Measurements from ENCODE around the gene EYA2. TPM values are rescaled to one million over a fixed set of nuclear protein-coding genes. Genes with fewer than 3 reads are reported as not detected.

The EYA2 gene
- total and polyA plus RNA-seq, 2 donors (not counting 1 experiment from before 2014, with no cell fraction given): 1.1 to 2.8 TPM

DNA sequence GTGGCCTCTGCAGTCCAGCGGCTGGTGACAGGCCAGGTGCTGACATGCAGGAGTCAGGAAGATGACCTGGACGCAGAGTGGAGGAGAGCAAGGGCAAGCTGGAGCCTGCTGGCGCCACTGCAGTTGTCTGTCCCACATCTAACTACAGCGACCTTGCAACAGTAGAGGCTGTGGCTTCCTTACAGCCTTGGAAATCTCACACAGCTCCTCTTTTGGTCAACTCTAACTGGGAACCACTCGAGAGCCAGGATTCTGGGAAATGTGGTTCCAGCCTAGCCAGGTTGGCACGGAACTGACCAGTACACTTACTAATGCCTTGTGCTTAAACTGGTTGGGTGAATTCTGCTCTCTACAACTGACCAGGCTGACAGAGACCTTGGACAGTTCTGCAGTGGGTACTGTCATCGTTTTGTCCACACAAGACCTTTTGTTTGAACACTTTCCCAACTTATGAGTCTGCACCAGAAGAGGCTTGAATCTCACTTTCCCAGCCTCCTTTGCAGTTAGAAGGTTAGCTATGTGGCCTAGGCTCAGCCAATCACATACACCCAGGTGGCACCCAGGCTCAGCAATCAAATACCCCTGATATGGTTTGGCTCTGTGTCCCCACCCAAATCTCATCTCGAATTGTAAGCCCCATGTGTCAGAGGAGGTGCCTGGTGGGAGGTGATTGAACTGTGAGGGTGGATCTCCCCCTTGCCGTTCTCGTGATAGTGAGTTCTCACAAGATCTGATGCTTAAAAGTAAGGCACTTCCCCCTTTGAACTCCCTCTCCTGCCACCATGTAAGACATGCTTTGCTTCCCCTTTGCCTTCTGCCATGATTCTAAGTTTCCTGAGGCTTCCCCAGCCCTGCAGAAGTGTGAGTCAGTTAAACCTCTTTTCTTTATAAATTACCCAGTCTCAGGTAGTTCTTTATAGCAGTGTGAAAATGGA is 308.4 kb downstream of the EYA2 start:
- H3K9me3 ChIP-seq (ENCODE audit: control extremely low read depth in 1 of 3, control insufficient read depth in 2 of 3, insufficient read depth in 1 of 3, low read length in 2 of 3): no peaks in the 10 kb centered on the region
- H3K27me3 ChIP-seq (replicated peaks in 1 of 4; ENCODE audit: control extremely low read depth in 1 of 4, control insufficient read depth in 3 of 4, insufficient read depth in 4 of 4, low read length in 3 of 4): no peaks in the 10 kb centered on the region
- no peak overlapping the region for H2AFZ ChIP-seq (ENCODE audit: insufficient read depth, low read depth, low read length, poor library complexity, severe bottlenecking)
- intact Hi-C loops (cut with micrococcal nuclease): no loop called here
- ATAC-seq (ENCODE audit: low read depth) (no peak), DNase-seq (no peak)
- H3K27me3 Mint-ChIP-seq: no peaks in the 10 kb centered on the region
- H3K4me3 ChIP-seq (ENCODE audit: control extremely low read depth in 1 of 5, extremely low read depth in 1 of 5, insufficient read depth in 1 of 5, low read depth in 2 of 5, low read length in 4 of 5): no peak overlapping the region
- no peak overlapping the region for H3K27ac ChIP-seq (ENCODE audit: low read length in 2 of 2)
- no peak overlapping the region for H3K4me3 Mint-ChIP-seq
- CTCF ChIA-PET: interaction anchor here (1.4 kb wide), 1 partner anchor 181 kb away, joined by 5 read pairs; no protein-coding TSS in a partner anchor
- H3K4me1 ChIP-seq (ENCODE audit: control insufficient read depth in 2 of 2, insufficient read depth in 2 of 2, low read length in 2 of 2): no peaks in the 10 kb centered on the region
- peaks cover 0 to 1% of the 10 kb centered on the region in 2 experiments for H3K36me3 ChIP-seq (replicated peaks in 1 of 2; ENCODE audit: control extremely low read depth in 1 of 2, control insufficient read depth in 1 of 2, extremely low read depth in 1 of 2, insufficient read depth in 2 of 2, low read length in 1 of 2)
- H4K20me1 ChIP-seq (ENCODE audit: control insufficient read depth, insufficient read depth, low read length, poor library complexity, severe bottlenecking): no peaks in the 10 kb centered on the region
- H3K9me3 Mint-ChIP-seq (ENCODE audit: insufficient read depth): no peaks in the 10 kb centered on the region
- over 99% methylated on average over 8 of the region's 10 CpGs for WGBS (ENCODE audit: insufficient coverage)
- H3K27ac Mint-ChIP-seq: no peak overlapping the region
- H3K79me2 ChIP-seq (ENCODE audit: control insufficient read depth, insufficient read depth, low read length): no peaks in the 10 kb centered on the region
- POLR2A ChIA-PET: no interaction called here
- H3K4me1 Mint-ChIP-seq: peaks cover 5% of the 10 kb centered on the region
- no peak overlapping the region for H3K9ac ChIP-seq (ENCODE audit: low read length)
- H3K4me2 ChIP-seq (replicated peaks; ENCODE audit: low read depth, low read length, poor library complexity, severe bottlenecking): no peak overlapping the region
- TF ChIP-seq EZH2 (IDR thresholded peaks at IDR 0.05; ENCODE audit: borderline replicate concordance, insufficient read depth, low read depth, low read length, poor library complexity, severe bottlenecking): no peak
- TF ChIP-seq, protein P1, sequence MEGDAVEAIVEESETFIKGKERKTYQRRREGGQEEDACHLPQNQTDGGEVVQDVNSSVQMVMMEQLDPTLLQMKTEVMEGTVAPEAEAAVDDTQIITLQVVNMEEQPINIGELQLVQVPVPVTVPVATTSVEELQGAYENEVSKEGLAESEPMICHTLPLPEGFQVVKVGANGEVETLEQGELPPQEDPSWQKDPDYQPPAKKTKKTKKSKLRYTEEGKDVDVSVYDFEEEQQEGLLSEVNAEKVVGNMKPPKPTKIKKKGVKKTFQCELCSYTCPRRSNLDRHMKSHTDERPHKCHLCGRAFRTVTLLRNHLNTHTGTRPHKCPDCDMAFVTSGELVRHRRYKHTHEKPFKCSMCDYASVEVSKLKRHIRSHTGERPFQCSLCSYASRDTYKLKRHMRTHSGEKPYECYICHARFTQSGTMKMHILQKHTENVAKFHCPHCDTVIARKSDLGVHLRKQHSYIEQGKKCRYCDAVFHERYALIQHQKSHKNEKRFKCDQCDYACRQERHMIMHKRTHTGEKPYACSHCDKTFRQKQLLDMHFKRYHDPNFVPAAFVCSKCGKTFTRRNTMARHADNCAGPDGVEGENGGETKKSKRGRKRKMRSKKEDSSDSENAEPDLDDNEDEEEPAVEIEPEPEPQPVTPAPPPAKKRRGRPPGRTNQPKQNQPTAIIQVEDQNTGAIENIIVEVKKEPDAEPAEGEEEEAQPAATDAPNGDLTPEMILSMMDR (IDR thresholded peaks at IDR 0.05): no peak

Measured in B cell (primary cell).